Ishikawa (cell line): ENCODE measurements around the gene SLC4A2.

Experiments used
- CEBPB ChIP-seq: IDR thresholded peaks from 2 replicates; pipeline ENCODE4 v1.6.1; 2012
- CREB1 ChIP-seq: IDR thresholded peaks from 2 replicates; pipeline ENCODE4 v1.6.1; 2012; ENCODE audit warnings: low read depth
- EGR1 ChIP-seq: IDR thresholded peaks from 2 replicates; pipeline ENCODE4 v1.6.1; 2012
- EP300 ChIP-seq: IDR thresholded peaks from 2 replicates; pipeline ENCODE4 v1.6.1; 2012; ENCODE audit warnings: borderline replicate concordance
- NFIC ChIP-seq: IDR thresholded peaks from 2 replicates; pipeline ENCODE4 v1.6.1; 2012
- RAD21 ChIP-seq: IDR thresholded peaks from 2 replicates; pipeline ENCODE4 v1.6.1; 2012; ENCODE audit warnings: low read depth
- TAF1 ChIP-seq: IDR thresholded peaks from 2 replicates; pipeline ENCODE4 v1.6.1; 2012; ENCODE audit warnings: low read depth, mild to moderate bottlenecking
- TCF12 ChIP-seq: IDR thresholded peaks from 2 replicates; pipeline ENCODE4 v1.6.1; 2012; ENCODE audit warnings: low read depth
- TEAD4 ChIP-seq: IDR thresholded peaks from 2 replicates; pipeline ENCODE4 v1.6.1; 2012
- YY1 ChIP-seq: IDR thresholded peaks from 2 replicates; pipeline ENCODE4 v1.6.1; 2012; ENCODE audit warnings: low read depth
- ZBTB7A ChIP-seq: IDR thresholded peaks from 2 replicates; pipeline ENCODE4 v1.6.1; 2012; ENCODE audit warnings: low read depth
- TF ChIP-seq, protein P1 (sequence below): IDR thresholded peaks from 2 replicates; pipeline ENCODE4 v1.6.1; 2012; ENCODE audit warnings: low read depth, mild to moderate bottlenecking
- TF ChIP-seq, protein P2 (sequence below): IDR thresholded peaks from 2 replicates; pipeline ENCODE4 v1.6.1; 2012
- TF ChIP-seq, protein P3 (sequence below): IDR thresholded peaks from 2 replicates; pipeline ENCODE4 v1.6.1; 2012

DNA sequence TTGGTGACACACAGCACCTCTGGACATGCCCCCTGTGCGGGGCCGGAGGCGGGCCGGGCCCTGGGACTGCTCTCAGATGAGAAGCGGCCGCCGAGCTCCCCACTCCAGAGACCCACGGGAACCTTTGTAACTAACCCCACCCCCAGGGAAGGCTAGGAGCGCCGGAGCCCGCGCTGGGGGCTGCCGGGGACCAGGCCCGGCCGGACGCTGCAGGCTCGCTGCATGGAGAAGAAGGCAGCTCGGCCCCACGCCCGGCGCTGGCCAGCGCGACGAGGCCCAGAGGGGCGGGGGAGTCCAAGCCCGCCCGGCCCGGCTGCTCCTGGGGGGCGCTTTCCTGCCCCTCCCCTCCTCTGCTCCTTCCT, 63.4 kb downstream of the SLC4A2 start:
- TF ChIP-seq, protein P1, sequence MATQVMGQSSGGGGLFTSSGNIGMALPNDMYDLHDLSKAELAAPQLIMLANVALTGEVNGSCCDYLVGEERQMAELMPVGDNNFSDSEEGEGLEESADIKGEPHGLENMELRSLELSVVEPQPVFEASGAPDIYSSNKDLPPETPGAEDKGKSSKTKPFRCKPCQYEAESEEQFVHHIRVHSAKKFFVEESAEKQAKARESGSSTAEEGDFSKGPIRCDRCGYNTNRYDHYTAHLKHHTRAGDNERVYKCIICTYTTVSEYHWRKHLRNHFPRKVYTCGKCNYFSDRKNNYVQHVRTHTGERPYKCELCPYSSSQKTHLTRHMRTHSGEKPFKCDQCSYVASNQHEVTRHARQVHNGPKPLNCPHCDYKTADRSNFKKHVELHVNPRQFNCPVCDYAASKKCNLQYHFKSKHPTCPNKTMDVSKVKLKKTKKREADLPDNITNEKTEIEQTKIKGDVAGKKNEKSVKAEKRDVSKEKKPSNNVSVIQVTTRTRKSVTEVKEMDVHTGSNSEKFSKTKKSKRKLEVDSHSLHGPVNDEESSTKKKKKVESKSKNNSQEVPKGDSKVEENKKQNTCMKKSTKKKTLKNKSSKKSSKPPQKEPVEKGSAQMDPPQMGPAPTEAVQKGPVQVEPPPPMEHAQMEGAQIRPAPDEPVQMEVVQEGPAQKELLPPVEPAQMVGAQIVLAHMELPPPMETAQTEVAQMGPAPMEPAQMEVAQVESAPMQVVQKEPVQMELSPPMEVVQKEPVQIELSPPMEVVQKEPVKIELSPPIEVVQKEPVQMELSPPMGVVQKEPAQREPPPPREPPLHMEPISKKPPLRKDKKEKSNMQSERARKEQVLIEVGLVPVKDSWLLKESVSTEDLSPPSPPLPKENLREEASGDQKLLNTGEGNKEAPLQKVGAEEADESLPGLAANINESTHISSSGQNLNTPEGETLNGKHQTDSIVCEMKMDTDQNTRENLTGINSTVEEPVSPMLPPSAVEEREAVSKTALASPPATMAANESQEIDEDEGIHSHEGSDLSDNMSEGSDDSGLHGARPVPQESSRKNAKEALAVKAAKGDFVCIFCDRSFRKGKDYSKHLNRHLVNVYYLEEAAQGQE: no peak
- TF ChIP-seq, protein P2, sequence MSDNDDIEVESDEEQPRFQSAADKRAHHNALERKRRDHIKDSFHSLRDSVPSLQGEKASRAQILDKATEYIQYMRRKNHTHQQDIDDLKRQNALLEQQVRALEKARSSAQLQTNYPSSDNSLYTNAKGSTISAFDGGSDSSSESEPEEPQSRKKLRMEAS: no peak
- TF ChIP-seq CEBPB (no peak), TCF12 (no peak), CREB1 (no peak), ZBTB7A (no peak), EGR1 (no peak), NFIC (no peak), TEAD4 (no peak), YY1 (no peak), EP300 (no peak), RAD21 (no peak), TAF1 (no peak)
- TF ChIP-seq, protein P3, sequence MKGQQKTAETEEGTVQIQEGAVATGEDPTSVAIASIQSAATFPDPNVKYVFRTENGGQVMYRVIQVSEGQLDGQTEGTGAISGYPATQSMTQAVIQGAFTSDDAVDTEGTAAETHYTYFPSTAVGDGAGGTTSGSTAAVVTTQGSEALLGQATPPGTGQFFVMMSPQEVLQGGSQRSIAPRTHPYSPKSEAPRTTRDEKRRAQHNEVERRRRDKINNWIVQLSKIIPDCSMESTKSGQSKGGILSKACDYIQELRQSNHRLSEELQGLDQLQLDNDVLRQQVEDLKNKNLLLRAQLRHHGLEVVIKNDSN: no peak
